Panc1 (cell line): Measurements from ENCODE around the gene SPEM3. TPM values are rescaled to one million over a fixed set of nuclear protein-coding genes. Genes with fewer than 3 reads are reported as not detected.

Experiments used
- ATAC-seq: fragments of 200-7000 bp; cut with Tn5 transposase; 2 replicates; pipeline ENCODE4 v1.9.1; 2020; ENCODE audit warnings: mild to moderate bottlenecking, moderate library complexity
- BruUV-seq: library from RNA; stranded (reverse); fragments of 400-500 nt; replicated peaks from 2 replicates; lab custom pipeline; 2021; lab: Mats Ljungman, UMichigan
- CTCF ChIA-PET: fragments of 300-600 bp; sonication (Branson Sonifier 250); formaldehyde crosslinking; loops from one replicate; lab custom pipeline; 2022; ENCODE audit warnings: antibody characterized with exemption; lab: Charles Lee
- POLR2A ChIA-PET: fragments of 300-600 bp; sonication (Branson Sonifier 250); formaldehyde crosslinking; loops from one replicate; lab custom pipeline; 2022; ENCODE audit warnings: antibody characterized with exemption; lab: Charles Lee
- DNase-seq: peaks from one replicate; pipeline ENCODE4 v3.0.0-alpha.2; 2010; ENCODE audit warnings: low read depth, low spot score
- H3K27ac ChIP-seq: 2 replicates; pipeline ENCODE4 v1.5.1; 2011; ENCODE audit warnings: mild to moderate bottlenecking, low read length, inconsistent platforms
- H3K27me3 ChIP-seq: fragments of 200-500 bp; sonication (Bioruptor generic); 2 replicates; pipeline ENCODE4 v1.6.0; 2014; ENCODE audit warnings: low read length, inconsistent platforms; ENCODE audit not compliant: control insufficient read depth, insufficient read depth
- H3K36me3 ChIP-seq: fragments of 200-500 bp; sonication (Bioruptor generic); 2 replicates; pipeline ENCODE4 v1.5.1; 2014; ENCODE audit warnings: inconsistent platforms, mild to moderate bottlenecking, low read length, moderate library complexity; ENCODE audit not compliant: control insufficient read depth, insufficient read depth
- H3K4me1 ChIP-seq: 2 replicates; pipeline ENCODE4 v1.5.1; 2011; ENCODE audit warnings: inconsistent platforms, mild to moderate bottlenecking, low read length, moderate library complexity; ENCODE audit not compliant: control insufficient read depth, insufficient read depth
- H3K4me3 ChIP-seq, 2 experiments: 2 replicates each; pipeline ENCODE4 v1.5.1; 2011 to 2012; ENCODE audit warnings: low read depth in 2 of 2, low read length in 2 of 2, mild to moderate bottlenecking in 2 of 2, inconsistent platforms in 1 of 2, moderate library complexity in 1 of 2
- H3K9me3 ChIP-seq: fragments of 200-500 bp; sonication (Bioruptor generic); 2 replicates; pipeline ENCODE4 v1.5.1; 2014; ENCODE audit warnings: low read depth, mild to moderate bottlenecking, inconsistent platforms, low read length, moderate library complexity; ENCODE audit not compliant: control insufficient read depth, insufficient read depth
- CTCF ChIP-seq: fragments of 450-650 bp; IDR thresholded peaks from 2 replicates; pipeline ENCODE4 v1.5.1; 2017; ENCODE audit warnings: mild to moderate bottlenecking
- POLR2AphosphoS5 ChIP-seq: IDR thresholded peaks from 2 replicates; pipeline ENCODE4 v1.6.1; 2012; ENCODE audit warnings: mild to moderate bottlenecking, low read depth, low read length, moderate library complexity
- REST ChIP-seq, 2 experiments: IDR thresholded peaks; 2 replicates each; pipeline ENCODE4 v1.6.1; 2011 to 2012; ENCODE audit warnings: low read depth in 2 of 2, control low read depth in 1 of 2, low read length in 1 of 2, mild to moderate bottlenecking in 1 of 2, moderate library complexity in 1 of 2; ENCODE audit not compliant: insufficient read depth in 1 of 2
- SIN3A ChIP-seq: IDR thresholded peaks from 2 replicates; pipeline ENCODE4 v1.6.1; 2012; ENCODE audit warnings: low read depth, mild to moderate bottlenecking, low read length, moderate library complexity, borderline replicate concordance; ENCODE audit not compliant: insufficient read depth
- TCF7L2 ChIP-seq: IDR thresholded peaks from 2 replicates; pipeline ENCODE4 v1.6.1; 2011; ENCODE audit warnings: mild to moderate bottlenecking, low read depth, low read length, inconsistent platforms
- in situ Hi-C: cut with HindIII; loops from 2 replicates; pipeline ENCODE4 v1.10.0; 2016; ENCODE audit warnings: low sequenced_read_pairs, low pct_unique_long_range_greater_than_20kb
- intact Hi-C: fragments of 100-400 bp; cut with micrococcal nuclease; formaldehyde crosslinking; loops from one replicate; pipeline ENCODE4 v1.10.0; 2022; ENCODE audit not compliant: unreplicated experiment
- total RNA-seq: library from RNA; stranded (reverse); gene quantifications from one replicate; pipeline ENCODE4 v1.2.1, GENCODE V29; 2021; ENCODE audit not compliant: unreplicated experiment

Gene SPEM3
- total RNA-seq, 1 experiment from 2014 or later: not detected

DNA sequence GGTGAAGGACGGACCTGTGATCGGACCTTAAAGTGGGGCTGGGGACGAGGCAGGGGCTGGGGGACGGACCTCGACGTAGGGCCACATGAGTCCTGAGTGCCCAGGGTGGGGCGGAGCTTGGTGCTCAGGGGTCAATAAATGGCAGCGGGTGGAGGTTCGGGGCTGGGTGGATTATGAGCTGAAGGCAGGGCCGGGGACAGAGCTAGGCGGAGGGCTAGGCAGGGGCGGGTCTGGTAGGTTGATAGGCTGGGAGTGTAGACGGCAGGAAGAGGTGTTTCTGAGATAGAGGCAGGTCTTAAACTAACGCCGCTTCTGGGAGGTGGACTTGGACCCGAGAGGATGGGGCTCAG, 16.9 kb downstream of the SPEM3 start:
- Histone ChIP-seq H3K36me3 (no peaks in the 10 kb centered on the region), H3K4me1 (peaks cover 12% of the 10 kb centered on the region), H3K27ac (peak overlapping the region; percentile 63), H3K27me3 (no peaks in the 10 kb centered on the region), H3K9me3 (no peaks in the 10 kb centered on the region), H3K4me3 (peak overlapping the region; percentile 49 to 66)
- POLR2A ChIA-PET: interaction anchor here (0.5 to 0.6 kb wide), 2 partner anchors 9 to 131 kb away, joined by 4 to 9 read pairs; no protein-coding TSS in a partner anchor
- no TSS peak for BruUV-seq
- in situ Hi-C loops: no loop called here
- CTCF ChIA-PET: interaction anchor here (0.5 to 1.1 kb wide), 2 partner anchors 15 to 114 kb away, joined by 3 read pairs; no protein-coding TSS in a partner anchor
- ATAC-seq (peak; percentile 89), DNase-seq (no peak)
- intact Hi-C loops: no loop called here
- TF ChIP-seq TCF7L2: no peak
- no peak for TF ChIP-seq POLR2AphosphoS5
- TF ChIP-seq CTCF: no peak

DNA sequence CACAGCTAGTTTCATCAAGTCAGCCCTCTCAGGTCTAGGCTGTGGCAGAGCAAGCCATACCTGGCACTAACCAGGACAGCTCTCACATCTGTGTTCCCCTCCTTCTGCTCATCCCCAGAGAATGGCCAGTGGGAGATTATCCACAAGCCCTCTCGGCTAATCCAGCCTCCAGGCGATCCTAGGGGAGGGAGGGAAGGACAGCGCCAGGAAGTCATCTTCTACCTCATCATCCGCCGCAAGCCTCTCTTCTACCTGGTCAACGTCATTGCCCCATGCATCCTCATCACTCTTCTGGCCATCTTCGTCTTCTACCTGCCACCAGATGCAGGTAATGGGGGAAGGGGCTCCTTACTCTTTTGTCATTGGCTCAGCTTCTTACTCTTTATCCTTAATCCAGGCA, 19.8 kb downstream of the SPEM3 start:
- TF ChIP-seq CTCF: no peak
- no peak for TF ChIP-seq SIN3A
- no peak for TF ChIP-seq REST (IDR thresholded peaks at IDR 0.05; ENCODE audit: insufficient read depth in 1 of 2, low read depth in 2 of 2, low read length in 1 of 2)
- TF ChIP-seq POLR2AphosphoS5: no peak
- no peak for TF ChIP-seq TCF7L2
- no peak overlapping the region for H3K4me3 ChIP-seq
- ChIA-PET CTCF (no interaction called here), POLR2A (no interaction called here)
- intact Hi-C loops: no loop called here
- no peaks in the 10 kb centered on the region for H3K36me3 ChIP-seq
- no peaks in the 10 kb centered on the region for H3K27me3 ChIP-seq
- H3K27ac ChIP-seq: no peak overlapping the region
- no peaks in the 10 kb centered on the region for H3K9me3 ChIP-seq
- in situ Hi-C loops: no loop called here
- DNase-seq (no peak), ATAC-seq (no peak)
- H3K4me1 ChIP-seq: peaks cover 6% of the 10 kb centered on the region; the same call in 1 of the 2 replicates
- no TSS peak for BruUV-seq
